ENCODE measurements around the gene MCF2L2.
"Not testable (repeated sequence)": the region's sequence is repeated elsewhere in the genome, so short reads cannot be mapped to it uniquely, and the experiment has no call there.

MCF2L2 gene

DNA sequence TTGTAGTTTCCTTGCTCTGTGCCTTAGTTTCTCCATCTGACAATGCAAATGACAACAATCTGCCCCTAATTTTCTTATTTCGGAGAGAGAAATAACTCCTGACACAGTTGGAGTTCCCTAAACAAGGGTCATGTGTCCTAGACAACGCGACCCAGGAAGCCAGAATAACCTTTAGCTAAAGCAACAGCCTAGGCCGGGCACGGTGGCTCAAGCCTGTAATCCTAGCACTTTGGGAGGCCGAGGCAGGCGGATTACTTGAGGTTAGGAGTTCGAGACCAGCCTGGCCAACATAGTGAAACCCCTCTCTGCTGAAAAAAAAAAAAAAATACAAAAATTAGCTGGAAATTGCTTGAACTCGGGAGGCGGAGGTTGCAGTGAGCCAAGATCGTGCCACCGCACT is 49.9 kb downstream of the MCF2L2 start:
- H3K36me3 ChIP-seq = no peaks in the 10 kb centered on the region
- DNase-seq = no peak
- no peaks in the 10 kb centered on the region for H3K9me3 ChIP-seq
- H3K4me1 ChIP-seq = no peaks in the 10 kb centered on the region
- no peaks in the 10 kb centered on the region for H3K27me3 ChIP-seq
- TF ChIP-seq, protein P1, sequence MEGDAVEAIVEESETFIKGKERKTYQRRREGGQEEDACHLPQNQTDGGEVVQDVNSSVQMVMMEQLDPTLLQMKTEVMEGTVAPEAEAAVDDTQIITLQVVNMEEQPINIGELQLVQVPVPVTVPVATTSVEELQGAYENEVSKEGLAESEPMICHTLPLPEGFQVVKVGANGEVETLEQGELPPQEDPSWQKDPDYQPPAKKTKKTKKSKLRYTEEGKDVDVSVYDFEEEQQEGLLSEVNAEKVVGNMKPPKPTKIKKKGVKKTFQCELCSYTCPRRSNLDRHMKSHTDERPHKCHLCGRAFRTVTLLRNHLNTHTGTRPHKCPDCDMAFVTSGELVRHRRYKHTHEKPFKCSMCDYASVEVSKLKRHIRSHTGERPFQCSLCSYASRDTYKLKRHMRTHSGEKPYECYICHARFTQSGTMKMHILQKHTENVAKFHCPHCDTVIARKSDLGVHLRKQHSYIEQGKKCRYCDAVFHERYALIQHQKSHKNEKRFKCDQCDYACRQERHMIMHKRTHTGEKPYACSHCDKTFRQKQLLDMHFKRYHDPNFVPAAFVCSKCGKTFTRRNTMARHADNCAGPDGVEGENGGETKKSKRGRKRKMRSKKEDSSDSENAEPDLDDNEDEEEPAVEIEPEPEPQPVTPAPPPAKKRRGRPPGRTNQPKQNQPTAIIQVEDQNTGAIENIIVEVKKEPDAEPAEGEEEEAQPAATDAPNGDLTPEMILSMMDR (IDR thresholded peaks at IDR 0.05; ENCODE audit: low read depth, low read length) = no peak
- H3K4me3 ChIP-seq (ENCODE audit: low read depth, low read length) = no peak overlapping the region

DNA sequence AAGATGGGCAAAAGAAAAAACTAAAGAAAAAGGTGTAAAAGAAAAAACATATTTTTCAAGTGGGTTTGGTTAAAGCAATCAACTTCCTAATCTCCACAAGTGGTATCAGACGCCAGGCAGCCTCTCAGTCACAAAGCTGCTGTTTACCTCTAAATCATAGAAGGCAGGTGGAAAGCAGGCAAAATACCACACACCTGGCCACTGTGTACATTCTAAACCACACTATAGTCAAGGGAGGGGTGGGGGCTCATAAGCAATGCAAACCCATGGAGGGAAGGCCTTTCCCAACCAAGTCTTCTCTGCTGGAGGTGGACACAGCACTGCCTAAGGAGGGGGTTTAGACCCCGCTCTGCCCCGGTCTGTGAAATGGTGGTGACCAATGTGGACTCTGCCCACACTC is 50.4 kb downstream of the MCF2L2 start:
- DNase-seq = no peak
- TF ChIP-seq, protein P1 (IDR thresholded peaks at IDR 0.05; ENCODE audit: low read depth, low read length) = no peak
- Histone ChIP-seq H3K9me3 (no peaks in the 10 kb centered on the region), H3K4me3 (ENCODE audit: low read depth, low read length) (no peak overlapping the region), H3K36me3 (no peaks in the 10 kb centered on the region), H3K4me1 (no peaks in the 10 kb centered on the region), H3K27me3 (no peaks in the 10 kb centered on the region)

DNA sequence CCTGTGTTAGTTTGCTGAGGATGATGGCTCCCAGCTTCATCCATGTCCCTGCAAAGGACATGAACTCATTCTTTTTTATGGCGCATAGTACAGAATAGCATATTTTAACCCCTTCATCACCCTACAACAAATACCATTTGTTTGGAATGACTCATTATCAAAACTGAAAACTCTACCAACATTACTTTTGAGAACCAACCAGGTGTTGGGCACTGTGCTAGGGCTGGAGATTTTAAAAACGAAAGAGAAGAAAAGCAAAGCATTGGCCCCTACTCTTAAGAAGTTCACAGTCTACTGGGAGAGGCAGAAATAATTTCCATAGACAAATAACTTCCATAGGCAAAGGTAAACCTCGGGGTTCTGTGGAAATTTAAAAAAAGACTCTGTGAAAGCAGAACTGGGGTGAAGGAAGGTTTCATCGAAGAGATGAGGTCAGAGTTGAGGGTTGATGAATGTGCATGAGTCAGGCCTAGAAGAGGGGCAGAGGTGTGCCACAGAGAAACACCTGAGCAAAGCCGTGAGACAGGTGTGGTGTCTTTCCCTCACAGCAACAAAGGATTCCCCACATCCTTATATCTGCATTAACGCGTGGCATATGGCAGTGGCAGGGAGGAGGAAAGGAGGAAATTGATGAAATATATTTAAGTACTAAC is 51.0 kb downstream of the MCF2L2 start:
- no peak for DNase-seq
- Histone ChIP-seq H3K9me3 (no peaks in the 10 kb centered on the region), H3K4me3 (ENCODE audit: low read depth, low read length) (no peak overlapping the region), H3K27me3 (no peaks in the 10 kb centered on the region), H3K36me3 (no peaks in the 10 kb centered on the region), H3K4me1 (no peaks in the 10 kb centered on the region)
- TF ChIP-seq, protein P1 (IDR thresholded peaks at IDR 0.05; ENCODE audit: low read depth, low read length) = no peak

- Histone ChIP-seq H3K4me3 (ENCODE audit: low read depth, low read length) (no peak overlapping the region), H3K4me1 (no peaks in the 10 kb centered on the region), H3K27me3 (no peaks in the 10 kb centered on the region), H3K9me3 (no peaks in the 10 kb centered on the region), H3K36me3 (no peaks in the 10 kb centered on the region)
- no peak for DNase-seq
- TF ChIP-seq, protein P1 (IDR thresholded peaks at IDR 0.05; ENCODE audit: low read depth, low read length) = no peak
These were observed 52.6 kb downstream of the MCF2L2 start for GRCh38 chr3:183375787-183376186.

DNA sequence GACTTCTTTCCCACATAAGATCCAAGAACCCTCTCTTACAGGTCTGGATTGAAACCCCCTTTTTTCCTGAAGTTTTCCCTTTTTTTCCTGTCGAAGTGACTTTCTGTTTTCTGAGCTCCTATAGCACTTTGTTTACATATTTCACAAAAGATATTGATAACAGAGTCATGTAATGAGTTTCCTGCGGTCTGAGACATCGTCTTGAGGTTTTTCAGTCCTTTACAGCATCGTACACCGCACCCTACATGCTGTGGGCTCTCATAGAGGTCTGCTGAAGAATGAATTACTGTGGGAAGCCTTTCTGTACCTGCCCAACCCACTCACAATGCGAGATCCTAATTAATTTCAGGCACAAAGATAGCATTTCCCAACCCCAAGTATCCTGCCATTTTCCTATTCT is 53.1 kb downstream of the MCF2L2 start:
- no peaks in the 10 kb centered on the region for H3K4me1 ChIP-seq
- no peak overlapping the region for H3K4me3 ChIP-seq (ENCODE audit: low read depth, low read length)
- H3K9me3 ChIP-seq = no peaks in the 10 kb centered on the region
- TF ChIP-seq, protein P1 (IDR thresholded peaks at IDR 0.05; ENCODE audit: low read depth, low read length) = no peak
- DNase-seq = no peak
- no peaks in the 10 kb centered on the region for H3K36me3 ChIP-seq
- H3K27me3 ChIP-seq = no peaks in the 10 kb centered on the region

- TF ChIP-seq, protein P1 (IDR thresholded peaks at IDR 0.05; ENCODE audit: low read depth, low read length) = no peak
- no peak for DNase-seq
- Histone ChIP-seq H3K4me1 (no peaks in the 10 kb centered on the region), H3K9me3 (no peaks in the 10 kb centered on the region), H3K27me3 (no peaks in the 10 kb centered on the region), H3K4me3 (ENCODE audit: low read depth, low read length) (no peak overlapping the region), H3K36me3 (no peaks in the 10 kb centered on the region)
These were observed 55.5 kb downstream of the MCF2L2 start for GRCh38 chr3:183372911-183373310.

DNA sequence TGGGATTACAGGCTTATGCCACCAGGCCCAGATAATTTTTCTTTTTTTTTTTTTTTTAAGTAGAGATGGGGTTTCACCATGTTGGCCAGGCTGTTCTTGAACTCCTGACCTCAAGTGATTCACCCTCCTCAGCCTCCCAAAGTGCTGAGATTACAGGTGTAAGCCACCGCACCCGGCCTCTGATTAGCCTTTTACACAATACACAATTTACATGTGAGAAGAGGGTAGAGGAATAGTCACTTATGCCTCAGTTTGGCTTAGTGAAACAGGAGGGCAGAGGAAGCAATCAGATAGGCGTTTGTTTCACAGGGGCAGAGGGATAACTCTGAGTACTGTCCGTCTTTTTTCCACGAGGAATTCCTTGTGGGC is 56.8 kb downstream of the MCF2L2 start:
- H3K27me3 ChIP-seq; DNase-seq; H3K4me3 ChIP-seq (ENCODE audit: low read depth, low read length); H3K4me1 ChIP-seq; H3K9me3 ChIP-seq; H3K36me3 ChIP-seq: not testable (repeated sequence)

Data from BE2C (cell line).